ENCODE measurements around the gene UBE2A. TPM values are rescaled to one million over a fixed set of nuclear protein-coding genes. Genes with fewer than 3 reads are reported as not detected.

Gene UBE2A
- total RNA-seq, 1 experiment from 2014 or later = 44.9 TPM

DNA sequence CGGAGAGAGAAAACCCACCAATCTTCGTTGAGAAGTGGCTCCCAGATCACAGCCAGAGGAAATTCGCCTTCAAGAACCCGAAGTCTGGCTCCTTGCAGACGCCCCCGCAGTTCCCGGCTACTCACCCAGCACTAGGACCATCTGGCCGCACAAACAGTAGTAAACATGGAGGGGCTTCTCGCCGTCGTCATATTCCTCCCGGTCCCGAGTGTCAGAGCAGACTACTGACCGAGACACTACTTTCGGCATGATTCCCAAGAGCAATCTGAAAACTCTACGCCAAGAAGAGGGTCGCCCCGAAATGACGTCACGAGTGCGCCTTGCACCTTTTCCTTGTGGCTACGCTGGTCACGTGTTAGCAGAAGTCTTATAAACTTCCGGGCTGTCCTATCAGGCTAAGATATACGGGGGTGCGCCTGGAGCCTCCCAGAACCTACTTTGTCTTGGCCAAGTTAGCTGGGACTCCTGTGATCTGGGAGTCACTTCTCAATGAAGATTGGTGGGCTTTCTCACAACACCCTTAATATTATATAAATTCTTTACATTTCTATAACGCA is 9.2 kb upstream of the UBE2A start, which contains the start of gene STEEP1 (continued):
- TF ChIP-seq ZNF274 (IDR thresholded peaks at IDR 0.05; ENCODE audit: low read depth, low read length) = no peak
- TF ChIP-seq CBX3 (IDR thresholded peaks at IDR 0.05; ENCODE audit: low read depth) = peak; percentile 64

DNA sequence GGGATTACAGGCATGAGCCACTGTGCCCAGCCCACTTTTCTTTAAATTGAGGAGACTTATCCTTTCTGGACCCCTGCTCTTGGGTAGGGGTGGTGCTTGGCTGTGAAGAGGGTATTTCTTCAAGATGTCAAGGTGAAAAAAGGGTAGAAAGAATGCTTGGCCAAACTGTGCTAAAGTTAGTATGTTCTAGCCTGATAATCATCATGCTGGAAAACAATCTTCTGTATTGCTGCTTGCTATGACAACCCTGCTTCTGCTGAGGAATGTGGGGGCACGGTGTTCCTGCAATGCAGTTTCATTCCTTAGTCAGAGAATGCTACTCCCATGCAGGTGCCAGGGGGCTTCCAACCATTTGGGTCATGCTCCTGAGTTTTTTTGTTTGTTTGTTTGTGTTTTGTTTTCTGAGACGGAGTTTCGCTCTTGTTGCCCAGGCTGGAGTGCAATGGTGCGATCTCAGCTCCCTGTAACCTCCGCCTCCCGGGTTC is 4.0 kb upstream of the UBE2A start:
- H3K27me3 ChIP-seq (ENCODE audit: insufficient read depth, low read length) = no peaks in the 10 kb centered on the region
- DNase-seq (ENCODE audit: low read depth, low spot score) (no peak), ATAC-seq (no peak)
- RAD21 ChIA-PET (ENCODE audit: low non-redundant PET in 1 of 2, low total read pairs in 2 of 2, uncharacterized antibody in 2 of 2, unreplicated experiment in 2 of 2) = no interaction called here
- H3K79me2 ChIP-seq (ENCODE audit: insufficient read depth, low read length) = peaks cover 7% of the 10 kb centered on the region
- intact Hi-C loops (cut with micrococcal nuclease) = no loop called here
- H3K36me3 ChIP-seq (ENCODE audit: control insufficient read depth in 1 of 2, insufficient read depth in 2 of 2, low read length in 2 of 2) = no peaks in the 10 kb centered on the region
- no peak overlapping the region for H3K4me2 ChIP-seq (ENCODE audit: low read length)
- POLR2A ChIA-PET = no interaction called here
- no peak overlapping the region for H2AFZ ChIP-seq (ENCODE audit: low read depth, low read length, poor library complexity, severe bottlenecking)
- H3K9me3 ChIP-seq (ENCODE audit: control insufficient read depth in 1 of 2, insufficient read depth in 1 of 2, low read depth in 1 of 2, low read length in 2 of 2) = no peaks in the 10 kb centered on the region
- no peaks in the 10 kb centered on the region for H4K20me1 ChIP-seq (ENCODE audit: insufficient read depth)
- no TSS peak for BruUV-seq (replicated peaks)
- no peaks in the 10 kb centered on the region for H3K9me2 ChIP-seq (ENCODE audit: insufficient read depth)
- TF ChIP-seq, protein P1, sequence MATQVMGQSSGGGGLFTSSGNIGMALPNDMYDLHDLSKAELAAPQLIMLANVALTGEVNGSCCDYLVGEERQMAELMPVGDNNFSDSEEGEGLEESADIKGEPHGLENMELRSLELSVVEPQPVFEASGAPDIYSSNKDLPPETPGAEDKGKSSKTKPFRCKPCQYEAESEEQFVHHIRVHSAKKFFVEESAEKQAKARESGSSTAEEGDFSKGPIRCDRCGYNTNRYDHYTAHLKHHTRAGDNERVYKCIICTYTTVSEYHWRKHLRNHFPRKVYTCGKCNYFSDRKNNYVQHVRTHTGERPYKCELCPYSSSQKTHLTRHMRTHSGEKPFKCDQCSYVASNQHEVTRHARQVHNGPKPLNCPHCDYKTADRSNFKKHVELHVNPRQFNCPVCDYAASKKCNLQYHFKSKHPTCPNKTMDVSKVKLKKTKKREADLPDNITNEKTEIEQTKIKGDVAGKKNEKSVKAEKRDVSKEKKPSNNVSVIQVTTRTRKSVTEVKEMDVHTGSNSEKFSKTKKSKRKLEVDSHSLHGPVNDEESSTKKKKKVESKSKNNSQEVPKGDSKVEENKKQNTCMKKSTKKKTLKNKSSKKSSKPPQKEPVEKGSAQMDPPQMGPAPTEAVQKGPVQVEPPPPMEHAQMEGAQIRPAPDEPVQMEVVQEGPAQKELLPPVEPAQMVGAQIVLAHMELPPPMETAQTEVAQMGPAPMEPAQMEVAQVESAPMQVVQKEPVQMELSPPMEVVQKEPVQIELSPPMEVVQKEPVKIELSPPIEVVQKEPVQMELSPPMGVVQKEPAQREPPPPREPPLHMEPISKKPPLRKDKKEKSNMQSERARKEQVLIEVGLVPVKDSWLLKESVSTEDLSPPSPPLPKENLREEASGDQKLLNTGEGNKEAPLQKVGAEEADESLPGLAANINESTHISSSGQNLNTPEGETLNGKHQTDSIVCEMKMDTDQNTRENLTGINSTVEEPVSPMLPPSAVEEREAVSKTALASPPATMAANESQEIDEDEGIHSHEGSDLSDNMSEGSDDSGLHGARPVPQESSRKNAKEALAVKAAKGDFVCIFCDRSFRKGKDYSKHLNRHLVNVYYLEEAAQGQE (IDR thresholded peaks at IDR 0.05; ENCODE audit: low read depth) = no peak
- TF ChIP-seq, protein P2, sequence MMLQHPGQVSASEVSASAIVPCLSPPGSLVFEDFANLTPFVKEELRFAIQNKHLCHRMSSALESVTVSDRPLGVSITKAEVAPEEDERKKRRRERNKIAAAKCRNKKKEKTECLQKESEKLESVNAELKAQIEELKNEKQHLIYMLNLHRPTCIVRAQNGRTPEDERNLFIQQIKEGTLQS (IDR thresholded peaks at IDR 0.05) = no peak
- TF ChIP-seq CEBPB (IDR thresholded peaks at IDR 0.05; ENCODE audit: low read depth) (no peak), EGR1 (IDR thresholded peaks at IDR 0.05; ENCODE audit: low read depth) (no peak), EZH2 (IDR thresholded peaks at IDR 0.05) (no peak), RAD21 (IDR thresholded peaks at IDR 0.05; ENCODE audit: low read depth) (no peak), FOSL1 (IDR thresholded peaks at IDR 0.05; ENCODE audit: low read depth) (no peak)
- H3K4me1 ChIP-seq (ENCODE audit: control insufficient read depth in 1 of 2, insufficient read depth in 2 of 2, low read length in 2 of 2) = peaks cover 3 to 9% of the 10 kb centered on the region in 2 experiments; a peak in 3 of 4 replicates
- no peak overlapping the region for H3K9ac ChIP-seq (ENCODE audit: low read length)
- CTCF ChIA-PET = no interaction called here
- H3K27ac ChIP-seq (ENCODE audit: low read depth, low read length) = no peak overlapping the region
- H3K4me3 ChIP-seq (replicated peaks in 1 of 2; ENCODE audit: low read depth in 1 of 2, low read length in 2 of 2) = no peak overlapping the region

Data from HCT116 (cell line).